K562 (cell line): ENCODE data around the gene FBXW7. TPM values are rescaled to one million over a fixed set of nuclear protein-coding genes. Genes with fewer than 3 reads are reported as not detected.

ENCODE experiments used
- ATAC-seq: fragments of 200-7000 bp; cut with Tn5 transposase; 3 replicates; pipeline ENCODE4 v1.9.1; 2020; ENCODE audit warnings: moderate library complexity
- BruUV-seq: library from RNA; stranded (reverse); fragments of 400-500 nt; replicated peaks from 2 replicates; lab custom pipeline; 2021; lab: Mats Ljungman, UMichigan
- CTCF ChIA-PET: fragments of 300-600 bp; formaldehyde crosslinking; extraction: SDS; loops from one replicate; lab custom pipeline; 2021; ENCODE audit warnings: low intra/inter-chr PET ratio; lab: Yijun Ruan, JAX
- POLR2A ChIA-PET: fragments of 300-600, 350-650 bp; sonication (Branson Sonifier 250); formaldehyde crosslinking; extraction: SDS; loops from one replicate; lab custom pipeline; 2021; ENCODE audit warnings: antibody characterized with exemption, inconsistent platforms; lab: Yijun Ruan, JAX
- DNase-seq, 4 experiments: peaks; one replicate each; pipeline versions ENCODE4 v3.0.0 to v3.0.0-alpha.2; 2011 to 2018; ENCODE audit warnings: low spot score in 3 of 4, mixed read lengths in 3 of 4; ENCODE audit errors: extremely low read depth in 1 of 4
- FAIRE-seq: peaks from 2 replicates; lab custom pipeline; 2011; peaks lifted over from hg19 to GRCh38; lab: Jason Lieb, UNC
- H2AFZ ChIP-seq: 2 replicates; pipeline ENCODE4 v1.6.0; 2011; ENCODE audit warnings: low read depth, low read length, control low read depth, inconsistent platforms
- H3K27ac ChIP-seq: fragments of 200-600 bp; 3 replicates; pipeline ENCODE4 v1.8.0; 2011; ENCODE audit warnings: low read depth, mild to moderate bottlenecking, control low read depth, inconsistent platforms, low read length, moderate library complexity, mixed read lengths; ENCODE audit errors: extremely low read depth
- H3K27me3 ChIP-seq, 2 experiments: fragments of 300-600 bp in 1 of 2; 2 replicates in 1 of 2; 3 replicates in 1 of 2; pipeline versions ENCODE4 v1.6.0 to v1.8.0; 2011; ENCODE audit warnings: inconsistent platforms in 2 of 2, low read length in 2 of 2, mild to moderate bottlenecking in 1 of 2, mixed read lengths in 1 of 2, moderate library complexity in 1 of 2; ENCODE audit not compliant: control insufficient read depth in 2 of 2, insufficient read depth in 2 of 2
- H3K36me3 ChIP-seq: fragments of 300-600 bp; 3 replicates; pipeline ENCODE4 v1.8.0; 2011; ENCODE audit warnings: mild to moderate bottlenecking, low read length, inconsistent platforms; ENCODE audit not compliant: control insufficient read depth, insufficient read depth
- H3K4me1 ChIP-seq, 2 experiments: fragments of 200-600 bp in 1 of 2; replicated peaks in 1 of 2; 2 replicates in 1 of 2; 3 replicates in 1 of 2; pipeline versions ENCODE4 v1.5.1 to v1.8.0; 2011; ENCODE audit warnings: inconsistent platforms in 2 of 2, low read length in 2 of 2, mild to moderate bottlenecking in 1 of 2, mixed read lengths in 1 of 2, moderate library complexity in 1 of 2; ENCODE audit not compliant: control insufficient read depth in 2 of 2, insufficient read depth in 2 of 2
- H3K4me2 ChIP-seq: 2 replicates; pipeline ENCODE4 v1.6.1; 2011; ENCODE audit warnings: low read length, control low read depth, inconsistent platforms, mixed read lengths; ENCODE audit not compliant: insufficient read depth
- H3K4me3 ChIP-seq: fragments of 200-600 bp; sonication (generic), shearing (Covaris generic); 2 replicates; pipeline ENCODE4 v1.5.1; 2016; ENCODE audit warnings: control low read depth, inconsistent platforms
- H3K79me2 ChIP-seq: fragments of 200-600 bp; 3 replicates; pipeline ENCODE4 v1.8.0; 2011; ENCODE audit warnings: low read length, inconsistent platforms; ENCODE audit not compliant: control insufficient read depth, insufficient read depth
- H3K9ac ChIP-seq, 2 experiments: 2 replicates each; pipeline versions ENCODE4 v1.6.0 to v1.6.1; 2011; ENCODE audit warnings: low read depth in 2 of 2, low read length in 2 of 2, control low read depth in 1 of 2, inconsistent platforms in 1 of 2, mild to moderate bottlenecking in 1 of 2, mixed read lengths in 1 of 2; ENCODE audit not compliant: insufficient read depth in 1 of 2
- H3K9me1 ChIP-seq: one replicate; pipeline ENCODE4 v1.6.0; 2011; ENCODE audit warnings: inconsistent platforms, mild to moderate bottlenecking, low read length, moderate library complexity; ENCODE audit not compliant: control insufficient read depth, insufficient read depth
- H3K9me3 ChIP-seq: replicated peaks from 2 replicates; pipeline ENCODE4 v1.5.1; 2011; ENCODE audit warnings: low read depth, low read length, inconsistent platforms; ENCODE audit not compliant: control insufficient read depth, insufficient read depth
- H4K20me1 ChIP-seq: replicated peaks from 2 replicates; pipeline ENCODE4 v1.6.1; 2011; ENCODE audit warnings: low read length, inconsistent platforms, mixed read lengths; ENCODE audit not compliant: control insufficient read depth, insufficient read depth
- BHLHE40 ChIP-seq: IDR thresholded peaks from 2 replicates; pipeline ENCODE4 v1.6.1; 2011; ENCODE audit warnings: low read length, improper control_type of control experiment
- BRF1 ChIP-seq: IDR thresholded peaks from 3 replicates; pipeline ENCODE4 v1.6.1; 2011; ENCODE audit warnings: borderline replicate concordance, mild to moderate bottlenecking; ENCODE audit not compliant: insufficient read length; ENCODE audit errors: extremely low read depth
- CREBBP ChIP-seq: IDR thresholded peaks from one replicate; pipeline ENCODE4 v1.6.1; 2012; ENCODE audit warnings: low read depth, mild to moderate bottlenecking, control low read depth, inconsistent platforms, low read length
- DPF2 ChIP-seq: fragments of 450-650 bp; IDR thresholded peaks from 2 replicates; pipeline ENCODE4 v1.6.1; 2016
- E2F6 ChIP-seq, 2 experiments: IDR thresholded peaks; 2 replicates each; pipeline ENCODE4 v1.6.1; 2011; ENCODE audit warnings: borderline replicate concordance in 1 of 2, control low read depth in 1 of 2, low read depth in 1 of 2, low read length in 1 of 2, mild to moderate bottlenecking in 1 of 2, mixed read lengths in 1 of 2, moderate library complexity in 1 of 2; ENCODE audit not compliant: insufficient read depth in 1 of 2, insufficient read length in 1 of 2, poor library complexity in 1 of 2, severe bottlenecking in 1 of 2; ENCODE audit errors: extremely low read depth in 1 of 2
- E4F1 ChIP-seq: fragments of 250-450 bp; sonication (Bioruptor Pico); IDR thresholded peaks from 2 replicates; pipeline ENCODE4 v1.5.0; 2021; ENCODE audit warnings: mild to moderate bottlenecking, borderline replicate concordance
- ESRRB ChIP-seq: fragments of 250-450 bp; sonication (Bioruptor Pico); IDR thresholded peaks from 2 replicates; pipeline ENCODE4 v1.5.0; 2020; ENCODE audit warnings: mild to moderate bottlenecking, moderate library complexity, borderline replicate concordance
- ILK ChIP-seq: fragments of 450-650 bp; IDR thresholded peaks from 2 replicates; pipeline ENCODE4 v1.6.1; 2016; ENCODE audit warnings: missing genetic modification characterization, low read depth, mild to moderate bottlenecking, missing compliant biosample characterization, moderate library complexity, borderline replicate concordance
- NR1H2 ChIP-seq: sonication (generic); formaldehyde crosslinking; IDR thresholded peaks from 2 replicates; pipeline ENCODE4 v1.4.0; 2020; ENCODE audit warnings: mild to moderate bottlenecking, missing genetic modification reagents
- POU5F1 ChIP-seq: fragments of 150-350 bp; IDR thresholded peaks from 2 replicates; pipeline ENCODE4 v1.6.1; 2014; ENCODE audit warnings: borderline replicate concordance, low read length, low read depth, mild to moderate bottlenecking; ENCODE audit not compliant: partially characterized antibody
- RERE ChIP-seq: sonication (generic); formaldehyde crosslinking; IDR thresholded peaks from 2 replicates; pipeline ENCODE4 v1.8.0; 2023; ENCODE audit warnings: missing genetic modification reagents, mild to moderate bottlenecking, borderline replicate concordance
- YBX1 ChIP-seq: fragments of 450-650 bp; IDR thresholded peaks from 2 replicates; pipeline ENCODE4 v1.7.1; 2016; ENCODE audit warnings: mild to moderate bottlenecking
- ZNF140 ChIP-seq: fragments of 250-450 bp; sonication (Bioruptor Pico); IDR thresholded peaks from 2 replicates; pipeline ENCODE4 v1.8.0; 2021; ENCODE audit warnings: moderate library complexity, mild to moderate bottlenecking, inconsistent platforms
- ZNF212 ChIP-seq: fragments of 450-650 bp; formaldehyde crosslinking; IDR thresholded peaks from 2 replicates; pipeline ENCODE4 v1.4.0; 2020; ENCODE audit warnings: mild to moderate bottlenecking
- WGBS: fragments of 100-300 bp; shearing (Covaris generic); methylation state at CpG from one replicate; pipeline ENCODE4 v1.1.6; 2016; ENCODE audit warnings: low coverage, mixed read lengths; ENCODE audit not compliant: insufficient coverage; ENCODE audit errors: missing lambda C conversion rate; 5-methylcytosine and 5-hydroxymethylcytosine counted together
- in situ Hi-C: fragments of 300-500 bp; cut with MboI; formaldehyde crosslinking; loops from 4 replicates; pipeline ENCODE4 v1.15.0; 2018; ENCODE audit warnings: inconsistent platforms, mixed read lengths
- intact Hi-C: fragments of 100-400 bp; cut with micrococcal nuclease; formaldehyde crosslinking; loops from 2 replicates; pipeline ENCODE4 v1.14.2; 2022
- polyA plus RNA-seq, 8 experiments: library from polyadenylated mRNA; depleted of rRNA in 4 of 8; stranded (reverse) in 5 of 8; unstranded in 3 of 8; fragments of >200 nt; fragmentation: Nextera tagmentation in 2 of 8; fragmentation: Illumina TruSeq in 1 of 8; extraction: Ambion mirVana in 2 of 8; extraction: Trizol in 1 of 8; gene quantifications; 2 replicates each; pipeline versions ENCODE4 v1.2.1 to v1.2.3, GENCODE V29; 2011 to 2014; ENCODE audit warnings: inconsistent platforms in 1 of 8, missing spikeins in 1 of 8
- total RNA-seq, 7 experiments: library from RNA; depleted of rRNA in 6 of 7; stranded (reverse); fragments of >200 nt in 6 of 7; fragmentation: Illumina TruSeq in 2 of 7; extraction: Trizol in 2 of 7; gene quantifications; 2 replicates each; pipeline versions ENCODE4 v1.2.1 to v1.2.3, GENCODE V29; 2011 to 2021; ENCODE audit warnings: low replicate concordance in 1 of 7

The FBXW7 gene
- total and polyA plus RNA-seq, 9 of the 15 experiments (the other 6 are each of a cell fraction or from before 2014, with no cell fraction given), result 6.8 to 44.2 (median 16.4) TPM

GRCh38 chr4:152348670-152349069 lies 187.2 kb downstream of the FBXW7 start:
- Histone ChIP-seq H3K4me3 (no peak overlapping the region), H2AFZ (no peak overlapping the region), H3K27ac (no peak overlapping the region), H3K36me3 (peaks cover 4% of the 10 kb centered on the region; the same call in 1 of the 3 replicates), H4K20me1 (0 out of 2 replicates have a peak, but pooled peaks cover 6% of the 10 kb centered on the region), H3K27me3 (no peaks in the 10 kb centered on the region), H3K9ac (no peak overlapping the region), H3K9me1 (no peaks in the 10 kb centered on the region), H3K4me2 (no peak overlapping the region), H3K4me1 (peaks cover 0 to 4% of the 10 kb centered on the region in 2 experiments; a peak in 2 of 5 replicates), H3K79me2 (0 out of 3 replicates have a peak, but pooled peaks cover 3% of the 10 kb centered on the region), H3K9me3 (no peaks in the 10 kb centered on the region)
- intact Hi-C loops, result no loop called here
- CTCF ChIA-PET, result no interaction called here
- no peak for DNase-seq
- no TSS peak for BruUV-seq
- no peak for FAIRE-seq
- in situ Hi-C loops, result no loop called here
- POLR2A ChIA-PET, result no interaction called here
- no peak for ATAC-seq
- WGBS, result 79% methylated on average over 1 of the region's 1 CpG
- TF ChIP-seq CREBBP, result no peak
- TF ChIP-seq BRF1, result no peak
- no peak for TF ChIP-seq DPF2
- TF ChIP-seq RERE, result no peak
- no peak for TF ChIP-seq ESRRB (CRISPR knock-in tag)
- TF ChIP-seq POU5F1, result no peak
- no peak for TF ChIP-seq ZNF140 (CRISPR knock-in tag)
- no peak for TF ChIP-seq YBX1
- TF ChIP-seq BHLHE40, result no peak
- TF ChIP-seq ZNF212, result no peak
- no peak for TF ChIP-seq NR1H2 (CRISPR knock-in tag)
- no peak for TF ChIP-seq E4F1
- no peak for TF ChIP-seq ILK (tag)
- TF ChIP-seq E2F6 (IDR thresholded peaks at IDR 0.05; ENCODE audit: borderline replicate concordance in 1 of 2, extremely low read depth in 1 of 2, insufficient read depth in 1 of 2, insufficient read length in 1 of 2, low read depth in 1 of 2, low read length in 1 of 2, poor library complexity in 1 of 2, severe bottlenecking in 1 of 2), result no peak
